K562 (cell line): ENCODE results near the gene SOBP. TPM values are rescaled to one million over a fixed set of nuclear protein-coding genes. Genes with fewer than 3 reads are reported as not detected.

Experiments
- ATAC-seq: fragments of 200-7000 bp; cut with Tn5 transposase; 3 replicates; pipeline ENCODE4 v1.9.1; 2020; ENCODE audit warnings: moderate library complexity
- BruUV-seq: library from RNA; stranded (reverse); fragments of 400-500 nt; replicated peaks from 2 replicates; lab custom pipeline; 2021; lab: Mats Ljungman, UMichigan
- CTCF ChIA-PET: fragments of 300-600 bp; formaldehyde crosslinking; extraction: SDS; loops from one replicate; lab custom pipeline; 2021; ENCODE audit warnings: low intra/inter-chr PET ratio; lab: Yijun Ruan, JAX
- POLR2A ChIA-PET: fragments of 300-600, 350-650 bp; sonication (Branson Sonifier 250); formaldehyde crosslinking; extraction: SDS; loops from one replicate; lab custom pipeline; 2021; ENCODE audit warnings: antibody characterized with exemption, inconsistent platforms; lab: Yijun Ruan, JAX
- DNase-seq, 4 experiments: peaks; one replicate each; pipeline versions ENCODE4 v3.0.0 to v3.0.0-alpha.2; 2011 to 2018; ENCODE audit warnings: low spot score in 3 of 4, mixed read lengths in 3 of 4; ENCODE audit errors: extremely low read depth in 1 of 4
- FAIRE-seq: peaks from 2 replicates; lab custom pipeline; 2011; peaks lifted over from hg19 to GRCh38; lab: Jason Lieb, UNC
- H2AFZ ChIP-seq: 2 replicates; pipeline ENCODE4 v1.6.0; 2011; ENCODE audit warnings: low read depth, low read length, control low read depth, inconsistent platforms
- H3K27ac ChIP-seq: fragments of 200-600 bp; 3 replicates; pipeline ENCODE4 v1.8.0; 2011; ENCODE audit warnings: low read depth, mild to moderate bottlenecking, control low read depth, inconsistent platforms, low read length, moderate library complexity, mixed read lengths; ENCODE audit errors: extremely low read depth
- H3K27me3 ChIP-seq, 2 experiments: fragments of 300-600 bp in 1 of 2; 2 replicates in 1 of 2; 3 replicates in 1 of 2; pipeline versions ENCODE4 v1.6.0 to v1.8.0; 2011; ENCODE audit warnings: inconsistent platforms in 2 of 2, low read length in 2 of 2, mild to moderate bottlenecking in 1 of 2, mixed read lengths in 1 of 2, moderate library complexity in 1 of 2; ENCODE audit not compliant: control insufficient read depth in 2 of 2, insufficient read depth in 2 of 2
- H3K36me3 ChIP-seq: fragments of 300-600 bp; 3 replicates; pipeline ENCODE4 v1.8.0; 2011; ENCODE audit warnings: mild to moderate bottlenecking, low read length, inconsistent platforms; ENCODE audit not compliant: control insufficient read depth, insufficient read depth
- H3K4me1 ChIP-seq, 2 experiments: fragments of 200-600 bp in 1 of 2; replicated peaks in 1 of 2; 2 replicates in 1 of 2; 3 replicates in 1 of 2; pipeline versions ENCODE4 v1.5.1 to v1.8.0; 2011; ENCODE audit warnings: inconsistent platforms in 2 of 2, low read length in 2 of 2, mild to moderate bottlenecking in 1 of 2, mixed read lengths in 1 of 2, moderate library complexity in 1 of 2; ENCODE audit not compliant: control insufficient read depth in 2 of 2, insufficient read depth in 2 of 2
- H3K4me2 ChIP-seq: 2 replicates; pipeline ENCODE4 v1.6.1; 2011; ENCODE audit warnings: low read length, control low read depth, inconsistent platforms, mixed read lengths; ENCODE audit not compliant: insufficient read depth
- H3K4me3 ChIP-seq: fragments of 200-600 bp; sonication (generic), shearing (Covaris generic); 2 replicates; pipeline ENCODE4 v1.5.1; 2016; ENCODE audit warnings: control low read depth, inconsistent platforms
- H3K79me2 ChIP-seq: fragments of 200-600 bp; 3 replicates; pipeline ENCODE4 v1.8.0; 2011; ENCODE audit warnings: low read length, inconsistent platforms; ENCODE audit not compliant: control insufficient read depth, insufficient read depth
- H3K9ac ChIP-seq, 2 experiments: 2 replicates each; pipeline versions ENCODE4 v1.6.0 to v1.6.1; 2011; ENCODE audit warnings: low read depth in 2 of 2, low read length in 2 of 2, control low read depth in 1 of 2, inconsistent platforms in 1 of 2, mild to moderate bottlenecking in 1 of 2, mixed read lengths in 1 of 2; ENCODE audit not compliant: insufficient read depth in 1 of 2
- H3K9me1 ChIP-seq: one replicate; pipeline ENCODE4 v1.6.0; 2011; ENCODE audit warnings: inconsistent platforms, mild to moderate bottlenecking, low read length, moderate library complexity; ENCODE audit not compliant: control insufficient read depth, insufficient read depth
- H3K9me3 ChIP-seq: replicated peaks from 2 replicates; pipeline ENCODE4 v1.5.1; 2011; ENCODE audit warnings: low read depth, low read length, inconsistent platforms; ENCODE audit not compliant: control insufficient read depth, insufficient read depth
- H4K20me1 ChIP-seq: replicated peaks from 2 replicates; pipeline ENCODE4 v1.6.1; 2011; ENCODE audit warnings: low read length, inconsistent platforms, mixed read lengths; ENCODE audit not compliant: control insufficient read depth, insufficient read depth
- ARNT ChIP-seq, 2 experiments: fragments of 450-650 bp; IDR thresholded peaks; 2 replicates each; pipeline ENCODE4 v1.6.1; 2016; ENCODE audit warnings: mild to moderate bottlenecking in 1 of 2
- CUX1 ChIP-seq: fragments of 200-800 bp; sonication (Bioruptor generic); IDR thresholded peaks from 2 replicates; pipeline ENCODE4 v1.6.1; 2016; ENCODE audit warnings: missing genetic modification characterization, missing compliant biosample characterization
- HMG20B ChIP-seq: fragments of 250-450 bp; sonication (Bioruptor Pico); IDR thresholded peaks from 2 replicates; pipeline ENCODE4 v1.5.0; 2021; ENCODE audit warnings: mild to moderate bottlenecking
- PPARD ChIP-seq: fragments of 250-450 bp; sonication (Bioruptor Pico); IDR thresholded peaks from 2 replicates; pipeline ENCODE4 v1.8.0; 2022; ENCODE audit warnings: inconsistent platforms, mild to moderate bottlenecking, moderate library complexity
- ZHX1 ChIP-seq: fragments of 150-350 bp; conservative IDR thresholded peaks from 2 replicates; pipeline ENCODE4 v1.6.1; 2014; ENCODE audit warnings: low read length
- ZNF592 ChIP-seq: fragments of 450-650 bp; IDR thresholded peaks from 2 replicates; pipeline ENCODE4 v1.6.1; 2017; ENCODE audit warnings: antibody characterized with exemption, mild to moderate bottlenecking
- in situ Hi-C: fragments of 300-500 bp; cut with MboI; formaldehyde crosslinking; loops from 4 replicates; pipeline ENCODE4 v1.15.0; 2018; ENCODE audit warnings: inconsistent platforms, mixed read lengths
- intact Hi-C: fragments of 100-400 bp; cut with micrococcal nuclease; formaldehyde crosslinking; loops from 2 replicates; pipeline ENCODE4 v1.14.2; 2022
- polyA plus RNA-seq, 8 experiments: library from polyadenylated mRNA; depleted of rRNA in 4 of 8; stranded (reverse) in 5 of 8; unstranded in 3 of 8; fragments of >200 nt; fragmentation: Nextera tagmentation in 2 of 8; fragmentation: Illumina TruSeq in 1 of 8; extraction: Ambion mirVana in 2 of 8; extraction: Trizol in 1 of 8; gene quantifications; 2 replicates each; pipeline versions ENCODE4 v1.2.1 to v1.2.3, GENCODE V29; 2011 to 2014; ENCODE audit warnings: inconsistent platforms in 1 of 8, missing spikeins in 1 of 8
- total RNA-seq, 7 experiments: library from RNA; depleted of rRNA in 6 of 7; stranded (reverse); fragments of >200 nt in 6 of 7; fragmentation: Illumina TruSeq in 2 of 7; extraction: Trizol in 2 of 7; gene quantifications; 2 replicates each; pipeline versions ENCODE4 v1.2.1 to v1.2.3, GENCODE V29; 2011 to 2021; ENCODE audit warnings: low replicate concordance in 1 of 7

Gene SOBP
- total and polyA plus RNA-seq, 9 of the 15 experiments (the other 6 are each of a cell fraction or from before 2014, with no cell fraction given) = 0.16 TPM; not detected in 8

GRCh38 chr6:107489636-107490565 lies at the start of gene SOBP (continued):
- no peak for TF ChIP-seq ZNF592
- TF ChIP-seq ARNT (IDR thresholded peaks at IDR 0.05) = no peak
- TF ChIP-seq HMG20B (CRISPR knock-in tag) = no peak

- Histone ChIP-seq H3K79me2 (no peaks in the 10 kb centered on the region; the same call in 2 of the 3 replicates), H3K27ac (no peak overlapping the region), H3K36me3 (peaks cover 11% of the 10 kb centered on the region; the same call in 1 of the 3 replicates), H3K27me3 (no peaks in the 10 kb centered on the region), H3K4me1 (no peaks in the 10 kb centered on the region), H3K4me3 (no peak overlapping the region), H2AFZ (no peak overlapping the region), H3K9ac (no peak overlapping the region), H3K9me3 (no peaks in the 10 kb centered on the region), H3K9me1 (no peaks in the 10 kb centered on the region), H4K20me1 (no peaks in the 10 kb centered on the region), H3K4me2 (no peak overlapping the region)
- intact Hi-C loops (no loop called here), in situ Hi-C loops (no loop called here)
- ChIA-PET POLR2A (no interaction called here), CTCF (no interaction called here)
- DNase-seq (no peak), FAIRE-seq (no peak), ATAC-seq (no peak)
- no TSS peak for BruUV-seq
- TF ChIP-seq ZHX1 = no peak
- TF ChIP-seq CUX1 = no peak
- TF ChIP-seq PPARD (CRISPR knock-in tag) = no peak
Observed at GRCh38 chr6:107440936-107441335, 49.0 kb upstream of the SOBP start.
